Smooth muscle cell (in vitro differentiated cells): ENCODE results near the gene PGLYRP4. TPM values are rescaled to one million over a fixed set of nuclear protein-coding genes. Genes with fewer than 3 reads are reported as not detected.

Experiments used
- DNase-seq: peaks from one replicate; lab custom pipeline; 2025; ENCODE audit not compliant: unreplicated experiment; lab: John Stamatoyannopoulos, UW
- H2AFZ ChIP-seq: fragments of 200-600 bp; sonication (generic); 2 replicates; pipeline ENCODE4 v1.6.0; 2016; ENCODE audit warnings: antibody characterized with exemption, low read depth, mild to moderate bottlenecking
- H3F3A ChIP-seq: fragments of 200-600 bp; sonication (generic); 2 replicates; pipeline ENCODE4 v1.6.0; 2017; ENCODE audit warnings: antibody characterized with exemption, low read depth
- H3K27ac ChIP-seq: fragments of 200-600 bp; sonication (generic); 2 replicates; pipeline ENCODE4 v1.5.1; 2016; ENCODE audit warnings: low read depth, mild to moderate bottlenecking
- H3K27me3 ChIP-seq: fragments of 200-600 bp; sonication (generic); 2 replicates; pipeline ENCODE4 v1.6.1; 2016; ENCODE audit warnings: low read depth, mild to moderate bottlenecking
- H3K36me3 ChIP-seq: fragments of 200-600 bp; sonication (generic); 2 replicates; pipeline ENCODE4 v1.5.1; 2016; ENCODE audit warnings: low read depth
- H3K4me1 ChIP-seq: fragments of 200-600 bp; sonication (generic); 2 replicates; pipeline ENCODE4 v1.5.1; 2016; ENCODE audit warnings: low read depth
- H3K4me2 ChIP-seq: fragments of 200-600 bp; sonication (generic); 2 replicates; pipeline ENCODE4 v1.6.0; 2016; ENCODE audit warnings: mild to moderate bottlenecking
- H3K4me3 ChIP-seq: fragments of 200-600 bp; sonication (generic); 2 replicates; pipeline ENCODE4 v1.5.1; 2016; ENCODE audit warnings: mild to moderate bottlenecking
- H3K79me2 ChIP-seq: fragments of 200-600 bp; sonication (generic); 2 replicates; pipeline ENCODE4 v1.6.0; 2016; ENCODE audit warnings: low read depth, mild to moderate bottlenecking
- H3K9ac ChIP-seq: fragments of 200-600 bp; sonication (generic); 2 replicates; pipeline ENCODE4 v1.6.0; 2016; ENCODE audit warnings: low read depth
- H3K9me3 ChIP-seq: fragments of 200-600 bp; sonication (generic); replicated peaks from 2 replicates; pipeline ENCODE4 v1.5.1; 2016; ENCODE audit warnings: low read depth
- H4K20me1 ChIP-seq: fragments of 200-600 bp; sonication (generic); 2 replicates; pipeline ENCODE4 v1.6.0; 2016; ENCODE audit warnings: low read depth
- CTCF ChIP-seq: fragments of 200-600 bp; sonication (generic); IDR thresholded peaks from 2 replicates; pipeline ENCODE4 v1.5.1; 2017; ENCODE audit warnings: borderline replicate concordance, mild to moderate bottlenecking, antibody characterized with exemption; ENCODE audit not compliant: insufficient read depth, poor library complexity, severe bottlenecking
- WGBS: methylation state at CpG from one replicate; pipeline ENCODE4 v1.1.7; 2016; ENCODE audit warnings: low lambda C conversion rate; 5-methylcytosine and 5-hydroxymethylcytosine counted together
- polyA plus RNA-seq: library from polyadenylated mRNA; unstranded; fragments of >200 nt; fragmentation: Nextera tagmentation; extraction: Ambion mirVana; gene quantifications from 2 replicates; pipeline ENCODE4 v1.2.1, GENCODE V29; 2016
- total RNA-seq: library from RNA; depleted of rRNA; stranded (reverse); fragments of >200 nt; gene quantifications from 2 replicates; pipeline ENCODE4 v1.2.3, GENCODE V29; 2014

The PGLYRP4 gene
- total and polyA plus RNA-seq, 2 experiments from 2014 or later, result 0.43 to 0.54 TPM

- no peaks in the 10 kb centered on the region for H4K20me1 ChIP-seq
- no peak overlapping the region for H2AFZ ChIP-seq
- TF ChIP-seq CTCF, result no peak
- H3K27ac ChIP-seq, result no peak overlapping the region
- H3K4me1 ChIP-seq, result no peaks in the 10 kb centered on the region
- no peak overlapping the region for H3K4me2 ChIP-seq
- H3K4me3 ChIP-seq, result no peak overlapping the region
- WGBS, result 84% methylated on average over 3 of the region's 3 CpGs
- H3K27me3 ChIP-seq, result no peaks in the 10 kb centered on the region
- H3K36me3 ChIP-seq, result no peaks in the 10 kb centered on the region
- no peak for DNase-seq
- no peak overlapping the region for H3K9ac ChIP-seq
- H3K79me2 ChIP-seq, result no peaks in the 10 kb centered on the region
- no peaks in the 10 kb centered on the region for H3K9me3 ChIP-seq
- no peaks in the 10 kb centered on the region for H3F3A ChIP-seq
Measured at GRCh38 chr1:153362187-153362775, 13.6 kb upstream of the PGLYRP4 start.

DNA sequence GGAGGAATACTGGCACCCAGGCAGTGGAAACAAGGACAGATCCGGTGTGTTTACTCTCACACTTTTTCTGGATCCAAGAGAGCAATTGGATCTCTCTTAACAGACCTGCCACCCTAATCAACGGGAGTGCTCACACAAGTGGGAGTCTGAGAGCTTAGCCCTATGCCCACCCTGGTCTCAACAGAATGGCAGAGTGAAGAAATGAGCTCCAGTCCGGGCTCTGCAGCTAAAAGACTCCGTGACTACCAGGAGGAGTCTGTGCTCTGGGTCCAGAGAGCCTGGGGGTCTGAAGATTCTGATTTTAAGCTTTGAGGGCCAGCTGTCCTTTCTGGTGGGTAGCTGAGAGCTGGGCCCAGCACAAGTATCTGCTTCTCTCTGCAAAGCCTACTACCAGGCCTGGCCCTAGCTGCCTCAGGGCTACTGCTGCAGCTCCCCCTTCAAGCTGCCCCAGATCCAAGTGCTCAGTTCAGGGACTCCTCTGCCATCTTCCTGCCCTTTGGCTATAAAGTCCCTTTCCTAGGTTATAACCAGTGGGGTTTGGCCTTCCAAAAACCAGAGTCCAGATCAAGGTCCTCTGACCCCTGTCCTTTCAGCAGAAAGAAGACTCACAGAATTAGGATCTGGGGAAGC is 13.0 kb upstream of the PGLYRP4 start:
- no peaks in the 10 kb centered on the region for H3K79me2 ChIP-seq

DNA sequence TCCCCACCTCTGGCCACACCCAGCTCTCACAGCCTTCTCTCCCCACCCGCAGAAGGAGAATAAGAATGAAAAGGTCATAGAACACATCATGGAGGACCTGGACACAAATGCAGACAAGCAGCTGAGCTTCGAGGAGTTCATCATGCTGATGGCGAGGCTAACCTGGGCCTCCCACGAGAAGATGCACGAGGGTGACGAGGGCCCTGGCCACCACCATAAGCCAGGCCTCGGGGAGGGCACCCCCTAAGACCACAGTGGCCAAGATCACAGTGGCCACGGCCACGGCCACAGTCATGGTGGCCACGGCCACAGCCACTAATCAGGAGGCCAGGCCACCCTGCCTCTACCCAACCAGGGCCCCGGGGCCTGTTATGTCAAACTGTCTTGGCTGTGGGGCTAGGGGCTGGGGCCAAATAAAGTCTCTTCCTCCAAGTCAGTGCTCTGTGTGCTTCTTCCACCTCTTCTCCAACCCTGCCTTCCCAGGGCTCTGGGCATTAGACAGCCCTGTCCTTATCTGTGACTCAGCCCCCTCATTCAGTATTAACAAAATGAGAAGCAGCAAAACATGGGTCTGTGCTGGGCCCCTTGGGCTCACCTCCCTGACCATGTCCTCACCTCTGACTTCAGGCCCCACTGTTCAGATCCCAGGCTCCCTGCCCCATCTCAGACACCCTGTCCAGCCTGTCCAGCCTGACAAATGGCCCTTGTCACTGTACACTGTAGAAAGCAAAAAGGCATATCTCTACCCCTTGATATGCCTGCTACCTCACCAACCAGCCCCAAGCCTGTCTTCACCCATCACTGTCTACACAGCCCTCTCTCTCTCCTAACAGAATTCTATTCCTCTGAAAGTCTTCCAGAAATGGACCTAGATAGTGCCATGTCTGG is 12.2 kb upstream of the PGLYRP4 start:
- H3K4me3 ChIP-seq, result no peak overlapping the region
- WGBS, result 86% methylated on average over 11 of the region's 11 CpGs
- TF ChIP-seq CTCF, result no peak
- no peaks in the 10 kb centered on the region for H3K9me3 ChIP-seq
- H3K9ac ChIP-seq, result no peak overlapping the region
- H2AFZ ChIP-seq, result no peak overlapping the region
- no peaks in the 10 kb centered on the region for H3K4me1 ChIP-seq
- H3F3A ChIP-seq, result no peaks in the 10 kb centered on the region
- no peaks in the 10 kb centered on the region for H4K20me1 ChIP-seq
- no peak overlapping the region for H3K4me2 ChIP-seq
- no peaks in the 10 kb centered on the region for H3K79me2 ChIP-seq
- DNase-seq, result no peak
- H3K27me3 ChIP-seq, result no peaks in the 10 kb centered on the region
- no peaks in the 10 kb centered on the region for H3K36me3 ChIP-seq
- H3K27ac ChIP-seq, result no peak overlapping the region

More for the DNA sequence above, 13.0 kb upstream of the PGLYRP4 start:
- H4K20me1 ChIP-seq, result no peaks in the 10 kb centered on the region
- no peak for TF ChIP-seq CTCF
- no peak overlapping the region for H2AFZ ChIP-seq
- no peaks in the 10 kb centered on the region for H3K9me3 ChIP-seq
- no peak overlapping the region for H3K4me2 ChIP-seq
- WGBS, result 78% methylated on average over 4 of the region's 4 CpGs
- H3F3A ChIP-seq, result no peaks in the 10 kb centered on the region
- DNase-seq, result no peak
- no peaks in the 10 kb centered on the region for H3K36me3 ChIP-seq
- no peak overlapping the region for H3K9ac ChIP-seq
- H3K27ac ChIP-seq, result no peak overlapping the region
- no peak overlapping the region for H3K4me3 ChIP-seq
- no peaks in the 10 kb centered on the region for H3K4me1 ChIP-seq
- no peaks in the 10 kb centered on the region for H3K27me3 ChIP-seq
